HG02870 (cell line): ENCODE measurements around the gene CUTA.
"Not testable (repeated sequence)": the region's sequence is repeated elsewhere in the genome, so short reads cannot be mapped to it uniquely, and the experiment has no call there.

ENCODE experiments used
- ATAC-seq: cut with Tn5 transposase; IDR thresholded peaks from one replicate; pipeline ENCODE4 v1.9.1; 2021; ENCODE audit warnings: mild to moderate bottlenecking, moderate library complexity; ENCODE audit not compliant: unreplicated experiment

The CUTA gene

GRCh38 chr6:33373960-33374910 is 43.7 kb downstream of the CUTA start:
- no peak for ATAC-seq

GRCh38 chr6:33372526-33373123 is 45.3 kb downstream of the CUTA start:
- ATAC-seq, result no peak

GRCh38 chr6:33371901-33372300 is 46.0 kb downstream of the CUTA start:
- not testable (repeated sequence) for ATAC-seq

GRCh38 chr6:33367715-33368025 is 50.2 kb downstream of the CUTA start:
- ATAC-seq, result not testable (repeated sequence)

GRCh38 chr6:33367009-33367714 is 50.7 kb downstream of the CUTA start:
- ATAC-seq, result no peak
